ACC112 (cell line): ENCODE results near the gene TMEM131.
"Not testable (repeated sequence)": the region's sequence is repeated elsewhere in the genome, so short reads cannot be mapped to it uniquely, and the experiment has no call there.

ENCODE experiments used
- H2AFZ ChIP-seq: fragments of 200-600 bp; sonication (generic); one replicate; pipeline ENCODE4 v1.6.0; 2017; ENCODE audit warnings: antibody characterized with exemption, low read length; ENCODE audit not compliant: unreplicated experiment
- H3K27ac ChIP-seq: fragments of 200-600 bp; sonication (generic); 2 replicates; pipeline ENCODE4 v1.5.1; 2014; ENCODE audit warnings: low read depth, mild to moderate bottlenecking, antibody characterized with exemption, low read length, moderate library complexity
- H3K27me3 ChIP-seq: fragments of 200-600 bp; sonication (generic); 2 replicates; pipeline ENCODE4 v1.6.1; 2014; ENCODE audit warnings: mild to moderate bottlenecking, antibody characterized with exemption, low read length, moderate library complexity, mixed read lengths; ENCODE audit not compliant: insufficient read depth
- H3K36me3 ChIP-seq: fragments of 200-600 bp; sonication (generic); 2 replicates; pipeline ENCODE4 v1.6.1; 2016; ENCODE audit warnings: mild to moderate bottlenecking, antibody characterized with exemption, low read length, moderate library complexity, mixed read lengths; ENCODE audit not compliant: insufficient read depth
- H3K4me1 ChIP-seq: fragments of 200-600 bp; sonication (generic); one replicate; pipeline ENCODE4 v1.6.1; 2016; ENCODE audit warnings: low read length, mixed read lengths; ENCODE audit not compliant: insufficient read depth, unreplicated experiment, control insufficient read depth
- H3K4me3 ChIP-seq: fragments of 200-600 bp; sonication (generic); 2 replicates; pipeline ENCODE4 v1.5.1; 2014; ENCODE audit warnings: mild to moderate bottlenecking, low read depth, low read length
- H3K79me2 ChIP-seq: fragments of 200-600 bp; sonication (generic); one replicate; pipeline ENCODE4 v1.6.0; 2016; ENCODE audit warnings: low read length; ENCODE audit not compliant: control insufficient read depth, unreplicated experiment, insufficient read depth

TMEM131 gene

DNA sequence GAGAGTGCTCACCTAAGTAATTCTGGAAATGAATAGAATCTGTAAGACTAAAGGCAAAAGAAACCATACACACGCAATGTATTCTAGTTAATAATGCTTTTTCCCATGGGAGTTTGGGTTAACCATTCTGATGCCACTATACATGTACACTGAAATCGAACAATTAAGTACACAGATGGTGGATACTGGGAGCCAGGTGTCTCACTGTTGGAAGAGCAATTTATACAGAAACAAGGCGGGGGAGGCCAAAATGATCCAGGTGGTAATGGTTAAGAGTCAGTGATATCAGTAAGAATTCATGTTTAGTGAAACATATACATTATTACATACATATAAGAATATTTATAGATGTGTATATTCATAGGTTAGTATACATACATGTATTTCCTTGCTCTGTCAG, 67.2 kb downstream of the TMEM131 start:
- H3K79me2 ChIP-seq, result peaks cover 42% of the 10 kb centered on the region
- no peak overlapping the region for H3K4me3 ChIP-seq
- no peaks in the 10 kb centered on the region for H3K27me3 ChIP-seq
- no peak overlapping the region for H3K27ac ChIP-seq
- H2AFZ ChIP-seq, result no peak overlapping the region
- no peaks in the 10 kb centered on the region for H3K4me1 ChIP-seq
- H3K36me3 ChIP-seq, result no peaks in the 10 kb centered on the region

DNA sequence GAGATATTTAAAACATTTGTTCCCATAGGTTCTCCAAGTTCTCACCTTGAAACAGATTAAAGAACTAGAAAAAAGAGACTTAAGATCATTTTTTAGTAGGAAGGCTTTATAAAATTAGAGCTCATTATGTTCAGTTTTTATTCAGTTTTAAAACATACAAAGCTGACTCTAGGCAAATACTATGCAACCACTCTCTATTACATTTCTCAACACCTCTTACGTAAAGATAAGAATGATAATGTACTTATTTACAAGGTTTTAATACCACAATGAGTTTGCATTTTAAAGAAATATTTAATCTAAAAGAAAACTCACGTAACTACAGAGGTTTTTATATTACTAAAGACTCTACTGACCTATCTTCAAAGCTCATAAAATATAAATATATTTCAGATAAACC, 68.8 kb downstream of the TMEM131 start:
- Histone ChIP-seq H3K4me3 (no peak overlapping the region), H3K27me3 (no peaks in the 10 kb centered on the region), H3K36me3 (no peaks in the 10 kb centered on the region)

DNA sequence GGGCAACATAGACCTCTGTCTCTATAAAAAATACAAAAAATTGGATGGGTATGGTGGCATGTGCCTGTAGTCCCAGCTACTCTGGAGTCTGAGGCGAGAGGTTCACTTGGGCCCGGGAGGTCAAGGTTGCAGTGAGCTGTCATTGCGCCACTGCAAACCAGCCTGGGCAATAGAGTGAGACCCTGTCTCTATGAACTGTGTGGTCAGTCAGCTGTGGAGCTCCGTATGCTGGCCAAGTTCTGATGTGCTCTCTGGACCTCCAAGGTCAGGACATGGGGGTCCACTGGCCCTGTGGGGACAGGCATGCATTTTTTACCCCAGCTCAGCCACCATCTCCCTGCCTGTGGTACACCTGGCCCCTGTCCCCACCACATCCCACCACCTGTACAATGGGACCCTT, 71.6 kb downstream of the TMEM131 start:
- H3K4me1 ChIP-seq, result no peaks in the 10 kb centered on the region
- peaks cover 3% of the 10 kb centered on the region; the same call in 1 of the 2 replicates for H3K36me3 ChIP-seq
- H3K4me3 ChIP-seq, result no peak overlapping the region
- no peaks in the 10 kb centered on the region for H3K27me3 ChIP-seq
- no peak overlapping the region for H3K27ac ChIP-seq
- no peak overlapping the region for H2AFZ ChIP-seq
- peaks cover 10% of the 10 kb centered on the region for H3K79me2 ChIP-seq

More for the DNA sequence above, 68.8 kb downstream of the TMEM131 start:
- no peak overlapping the region for H2AFZ ChIP-seq
- H3K4me1 ChIP-seq, result no peaks in the 10 kb centered on the region
- no peak overlapping the region for H3K27ac ChIP-seq
- peaks cover 28% of the 10 kb centered on the region for H3K79me2 ChIP-seq

DNA sequence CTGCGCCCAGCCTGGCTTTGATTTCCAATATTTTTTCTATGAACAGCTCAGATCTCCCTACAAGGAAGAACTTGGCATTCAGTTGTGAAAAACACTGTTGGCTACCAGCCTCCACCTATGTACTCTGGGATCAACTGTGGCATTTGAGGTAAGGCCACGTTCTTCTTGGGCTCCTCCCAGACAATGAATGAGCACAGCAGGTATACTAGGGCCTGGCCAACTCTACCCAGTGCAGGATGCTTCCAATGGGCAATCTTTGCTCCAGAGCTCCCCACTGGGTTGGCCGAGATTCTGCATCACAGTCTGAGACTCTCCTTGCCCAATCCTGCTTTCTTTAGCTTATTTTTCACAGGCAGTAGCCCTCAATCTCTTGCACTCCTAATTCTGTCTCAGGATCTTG, 75.9 kb downstream of the TMEM131 start:
- H3K27me3 ChIP-seq, result no peaks in the 10 kb centered on the region
- H3K27ac ChIP-seq, result no peak overlapping the region
- no peaks in the 10 kb centered on the region for H3K4me1 ChIP-seq
- H2AFZ ChIP-seq, result no peak overlapping the region
- peaks cover 3% of the 10 kb centered on the region; the same call in 1 of the 2 replicates for H3K36me3 ChIP-seq
- peaks cover 7% of the 10 kb centered on the region for H3K79me2 ChIP-seq
- H3K4me3 ChIP-seq, result no peak overlapping the region

DNA sequence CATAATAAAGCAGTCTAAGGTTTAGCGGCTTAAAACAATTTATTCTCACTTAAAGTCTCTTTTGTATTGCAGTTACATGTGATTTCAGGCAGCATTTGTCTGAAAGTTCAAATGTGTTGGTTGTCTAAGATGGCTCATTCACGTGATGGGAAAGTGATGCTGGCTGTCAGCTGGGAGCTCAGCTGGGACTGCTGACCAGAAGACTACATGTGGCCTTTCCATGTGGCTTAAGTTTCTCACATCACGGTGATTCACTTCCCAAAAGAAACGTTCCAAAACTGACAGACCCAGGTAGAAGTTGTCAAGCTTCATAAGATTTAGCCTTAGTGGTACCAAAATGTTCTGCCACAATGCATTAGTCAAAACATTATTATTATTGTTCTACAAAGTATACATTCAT, 76.9 kb downstream of the TMEM131 start:
- Histone ChIP-seq H3K4me1 (no peaks in the 10 kb centered on the region), H3K79me2 (peaks cover 9% of the 10 kb centered on the region), H3K4me3 (no peak overlapping the region), H2AFZ (no peak overlapping the region), H3K27ac (no peak overlapping the region), H3K27me3 (no peaks in the 10 kb centered on the region), H3K36me3 (peaks cover 3% of the 10 kb centered on the region; the same call in 1 of the 2 replicates)

DNA sequence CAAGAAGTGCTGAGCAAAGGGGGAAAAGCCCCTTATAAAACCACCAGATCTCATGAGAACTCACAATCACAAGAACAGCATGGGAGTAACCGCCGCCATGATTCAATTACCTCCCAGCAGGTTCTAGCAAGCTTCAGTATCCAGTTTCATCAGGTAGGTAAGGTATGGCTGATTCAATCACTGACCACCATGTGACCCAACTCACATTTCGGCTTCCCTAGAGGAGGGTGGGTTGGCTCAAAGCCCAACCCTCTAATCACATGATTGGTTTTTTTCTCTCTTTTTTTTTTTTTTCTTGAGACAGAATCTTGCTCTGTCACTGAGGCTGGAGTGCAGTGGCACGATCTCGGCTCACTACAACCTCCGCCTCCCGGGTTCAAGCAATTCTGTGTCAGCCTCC, 78.1 kb downstream of the TMEM131 start:
- H3K4me1 ChIP-seq, H3K4me3 ChIP-seq, H3K36me3 ChIP-seq, H3K79me2 ChIP-seq, H3K27ac ChIP-seq, H3K27me3 ChIP-seq, H2AFZ ChIP-seq: not testable (repeated sequence)

DNA sequence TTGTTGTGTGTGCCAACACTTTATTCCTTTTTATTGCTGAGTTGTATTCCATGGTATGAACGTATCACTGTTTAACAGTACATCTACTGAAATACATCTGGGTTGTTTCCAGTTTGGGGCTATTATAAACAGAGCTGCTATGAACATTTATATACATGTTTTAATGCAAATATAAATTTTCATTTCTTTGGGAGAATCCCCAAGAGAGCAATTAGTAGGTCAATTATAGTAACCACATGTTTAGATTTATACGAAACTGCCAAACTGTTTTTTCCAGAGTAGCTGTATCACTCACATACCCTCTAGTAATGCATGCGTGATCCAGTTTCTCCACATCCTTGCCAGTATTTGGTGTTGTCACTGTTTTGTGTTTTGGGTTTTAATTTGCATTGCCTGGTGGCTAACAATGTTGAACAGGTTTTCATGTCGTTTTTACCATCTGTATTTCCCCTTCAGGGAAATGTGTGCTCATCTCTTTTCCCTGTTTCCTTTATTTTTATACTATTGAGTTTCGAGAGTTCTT, 81.0 kb downstream of the TMEM131 start:
- Histone ChIP-seq H3K79me2 (peaks cover 19% of the 10 kb centered on the region), H2AFZ (no peak overlapping the region), H3K4me1 (peaks cover 16% of the 10 kb centered on the region), H3K36me3 (peaks cover 7% of the 10 kb centered on the region; the same call in 1 of the 2 replicates), H3K4me3 (no peak overlapping the region), H3K27me3 (no peaks in the 10 kb centered on the region), H3K27ac (no peak overlapping the region)

DNA sequence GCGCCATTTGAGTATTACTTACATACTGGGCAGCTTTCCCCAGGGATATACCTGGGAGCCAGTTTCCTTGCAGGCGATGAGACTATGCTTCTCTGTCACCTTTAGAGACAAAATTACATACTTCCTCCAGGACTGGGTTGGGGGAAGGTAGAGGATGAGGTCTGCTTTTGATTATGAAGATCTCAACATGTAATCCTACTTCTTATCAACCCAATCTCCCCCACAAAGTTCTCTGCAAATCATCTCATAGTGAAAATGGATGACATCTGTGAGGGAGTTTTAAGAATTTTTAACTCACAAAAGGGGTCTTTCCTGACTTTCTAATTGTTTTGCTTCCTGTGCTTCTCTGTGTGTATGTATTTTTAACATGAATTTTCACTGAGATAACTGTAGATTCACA, 81.9 kb downstream of the TMEM131 start:
- peaks cover 19% of the 10 kb centered on the region for H3K79me2 ChIP-seq
- peaks cover 7% of the 10 kb centered on the region; the same call in 1 of the 2 replicates for H3K36me3 ChIP-seq
- H3K27ac ChIP-seq, result no peak overlapping the region
- no peaks in the 10 kb centered on the region for H3K27me3 ChIP-seq
- H2AFZ ChIP-seq, result no peak overlapping the region
- H3K4me1 ChIP-seq, result peaks cover 16% of the 10 kb centered on the region
- no peak overlapping the region for H3K4me3 ChIP-seq

DNA sequence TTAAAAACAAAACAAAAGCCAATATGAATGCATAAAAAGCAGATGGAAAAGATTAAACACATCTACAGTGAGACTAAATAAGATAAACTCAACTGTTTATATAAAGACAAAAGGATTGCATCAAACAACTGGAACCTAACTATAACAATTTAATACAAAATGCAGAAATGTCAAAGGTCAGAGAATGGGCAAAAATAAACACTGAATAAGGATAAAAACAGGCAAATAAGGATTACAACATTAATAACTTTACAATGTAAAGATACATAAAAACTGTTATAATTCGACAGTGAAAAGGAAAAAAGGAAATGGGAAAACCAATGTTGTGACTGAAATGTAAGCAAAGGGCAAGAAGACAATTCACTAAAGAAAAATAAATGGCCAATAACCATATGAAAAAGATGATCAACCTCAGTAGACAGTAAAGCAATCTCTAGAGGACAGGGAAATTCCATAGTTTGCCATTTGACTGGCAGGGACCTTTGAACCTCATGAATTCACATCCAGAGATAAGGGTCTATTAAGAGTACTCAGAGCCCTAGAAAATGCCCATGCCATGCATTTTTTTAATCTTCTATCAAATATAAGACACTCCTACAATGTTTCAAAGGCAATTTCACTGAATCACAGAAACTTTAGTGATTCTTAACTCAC, 83.7 kb downstream of the TMEM131 start:
- Histone ChIP-seq H3K27me3 (no peaks in the 10 kb centered on the region), H3K36me3 (peaks cover 7% of the 10 kb centered on the region; the same call in 1 of the 2 replicates), H3K27ac (peak overlapping the region; percentile 23), H2AFZ (no peak overlapping the region), H3K79me2 (peaks cover 13% of the 10 kb centered on the region), H3K4me3 (no peak overlapping the region; the same call in 1 of the 2 replicates), H3K4me1 (peaks cover 16% of the 10 kb centered on the region)

DNA sequence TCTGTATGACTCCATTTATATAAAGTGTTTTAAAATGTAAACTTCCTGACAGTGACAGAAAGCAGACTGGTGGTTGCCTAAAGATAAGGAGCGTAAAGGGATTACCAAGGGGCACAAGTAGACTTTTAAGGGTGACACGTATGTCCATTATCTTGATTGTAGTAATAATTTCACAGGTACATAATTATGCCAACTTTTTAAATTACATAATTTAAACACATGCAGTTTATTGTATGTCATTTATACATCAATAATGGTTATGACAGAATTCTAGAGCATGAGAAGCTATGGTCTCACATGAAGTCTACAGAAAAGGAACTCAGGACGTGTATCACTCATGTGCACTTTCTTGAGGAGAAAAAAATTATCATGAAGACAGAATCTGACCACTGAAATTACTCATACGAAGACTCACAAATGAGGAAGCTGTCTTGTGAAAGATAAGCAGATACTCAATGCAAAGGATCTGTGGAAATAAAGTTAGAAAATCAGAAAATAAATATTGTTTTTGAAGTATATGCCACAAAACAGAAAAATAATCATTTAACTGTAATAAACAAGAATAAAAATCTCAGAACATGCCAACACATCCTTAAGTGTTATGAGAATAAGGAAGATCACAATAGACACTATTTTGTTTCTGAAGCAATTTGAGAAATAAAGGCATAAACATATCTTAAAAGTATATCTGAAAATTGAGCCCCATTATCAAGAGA, 84.4 kb downstream of the TMEM131 start:
- Histone ChIP-seq H3K36me3 (peaks cover 11% of the 10 kb centered on the region), H3K27ac (peak overlapping the region; percentile 23), H3K79me2 (peaks cover 13% of the 10 kb centered on the region), H2AFZ (no peak overlapping the region), H3K27me3 (no peaks in the 10 kb centered on the region), H3K4me3 (no peak overlapping the region), H3K4me1 (peaks cover 16% of the 10 kb centered on the region)
